GM19043 (cell line): ENCODE results near the gene SF1.

Source experiments
- ATAC-seq: cut with Tn5 transposase; IDR thresholded peaks from one replicate; pipeline ENCODE4 v1.9.1; 2021; ENCODE audit warnings: low read depth; ENCODE audit not compliant: unreplicated experiment

The SF1 gene

DNA sequence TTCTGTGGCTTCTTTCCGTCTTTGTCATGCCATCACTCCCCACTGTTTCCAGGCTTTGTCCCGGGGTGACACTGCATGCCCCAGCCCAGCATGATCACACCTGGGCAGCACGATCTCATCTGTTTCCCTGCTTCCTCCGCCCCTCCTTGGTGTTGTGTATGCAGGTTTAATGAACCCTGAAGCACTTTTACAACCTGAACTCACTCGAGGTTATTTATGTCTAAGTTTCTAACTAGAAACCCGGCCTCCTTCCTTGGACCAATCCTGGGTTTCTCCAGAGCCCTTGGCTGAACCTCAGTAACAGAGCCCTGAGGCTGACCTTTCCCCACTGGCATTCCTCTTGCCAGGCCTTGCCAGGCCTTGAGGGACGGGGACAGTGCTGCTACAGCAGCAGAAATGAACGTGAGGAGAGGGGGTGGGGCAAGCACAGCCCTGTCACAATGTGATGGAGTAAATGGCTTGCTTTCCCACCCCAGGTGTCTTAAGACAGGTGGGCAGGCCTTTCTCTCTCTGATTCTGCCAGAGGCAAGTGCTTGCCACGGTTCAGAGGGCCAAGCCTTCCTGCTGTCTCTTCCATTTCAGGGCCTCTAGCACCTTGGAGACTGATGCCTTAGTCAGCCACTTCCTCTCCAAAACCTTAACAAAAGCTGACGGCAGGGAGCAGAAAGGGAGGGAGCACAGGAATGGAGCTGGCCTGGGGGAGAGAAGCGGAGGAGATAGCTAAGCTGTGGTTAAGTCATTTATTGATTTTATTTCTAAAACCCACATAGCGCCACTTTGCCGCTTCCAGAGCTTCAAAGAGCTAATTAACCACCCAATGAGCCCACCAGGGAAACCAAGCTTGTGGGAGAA is 15.4 kb downstream of the SF1 start:
- no peak for ATAC-seq

DNA sequence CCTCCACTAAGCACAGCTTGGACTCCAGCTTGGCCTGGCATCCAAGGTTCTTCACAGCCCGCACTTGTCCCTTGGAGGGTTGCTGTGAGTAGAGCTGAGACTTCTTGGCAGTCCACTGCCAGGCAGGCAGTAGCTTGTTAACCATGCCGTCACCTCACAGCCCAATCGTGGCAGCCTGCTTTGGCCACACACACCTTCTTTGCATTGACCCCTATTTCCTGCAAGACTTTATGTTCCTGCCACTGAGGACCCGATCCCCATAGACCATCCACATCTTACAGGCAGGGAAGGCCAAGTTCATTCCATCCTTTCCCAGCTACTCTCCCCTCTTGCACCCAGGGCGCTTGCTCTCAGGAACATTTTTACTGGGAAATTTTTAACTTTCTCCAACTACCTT is 16.1 kb downstream of the SF1 start:
- no peak for ATAC-seq

DNA sequence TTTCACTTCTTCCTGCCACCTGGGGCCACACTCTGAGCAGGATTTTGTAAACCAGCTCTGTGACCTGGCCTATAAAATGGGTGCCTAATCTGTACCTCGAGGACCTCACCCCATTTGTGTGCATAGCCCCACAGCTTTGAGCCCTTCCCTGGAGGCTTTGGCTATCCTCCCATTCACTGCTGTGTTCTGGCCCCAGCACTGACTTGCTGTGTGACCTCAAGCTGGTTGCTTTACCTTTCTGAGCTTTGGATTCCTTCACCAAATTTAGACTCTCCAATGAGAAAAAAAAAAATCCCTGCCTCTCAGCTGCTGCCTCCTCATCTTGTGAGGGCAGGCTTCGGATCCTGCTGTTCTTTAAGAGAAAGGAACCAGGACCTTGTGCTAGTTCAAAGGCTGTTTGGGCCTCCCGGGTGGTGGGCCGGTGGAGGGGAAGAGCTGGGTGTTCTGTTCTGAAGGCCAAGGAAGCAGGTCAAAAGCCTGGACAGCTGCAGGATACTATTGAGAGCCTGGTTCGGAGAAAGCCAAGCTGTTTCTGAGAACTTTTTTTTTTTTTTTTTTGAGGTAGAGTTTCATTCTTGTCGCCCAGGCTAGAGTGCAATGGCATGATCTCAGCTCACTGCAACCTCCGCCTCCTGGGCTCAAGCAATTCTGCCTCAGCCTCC is 17.5 kb downstream of the SF1 start:
- ATAC-seq, result no peak

- ATAC-seq, result no peak
These were observed 18.3 kb downstream of the SF1 start, which contains the start of gene PYGM for GRCh38 chr11:64759722-64760719. Gene PYGM, minus strand, starts transcription at chr11:64759974. Its CDS starts 76 bp downstream, at chr11:64759898.

GRCh38 chr11:64759131-64759721 is 19.1 kb downstream of the SF1 start:
- ATAC-seq, result no peak

DNA sequence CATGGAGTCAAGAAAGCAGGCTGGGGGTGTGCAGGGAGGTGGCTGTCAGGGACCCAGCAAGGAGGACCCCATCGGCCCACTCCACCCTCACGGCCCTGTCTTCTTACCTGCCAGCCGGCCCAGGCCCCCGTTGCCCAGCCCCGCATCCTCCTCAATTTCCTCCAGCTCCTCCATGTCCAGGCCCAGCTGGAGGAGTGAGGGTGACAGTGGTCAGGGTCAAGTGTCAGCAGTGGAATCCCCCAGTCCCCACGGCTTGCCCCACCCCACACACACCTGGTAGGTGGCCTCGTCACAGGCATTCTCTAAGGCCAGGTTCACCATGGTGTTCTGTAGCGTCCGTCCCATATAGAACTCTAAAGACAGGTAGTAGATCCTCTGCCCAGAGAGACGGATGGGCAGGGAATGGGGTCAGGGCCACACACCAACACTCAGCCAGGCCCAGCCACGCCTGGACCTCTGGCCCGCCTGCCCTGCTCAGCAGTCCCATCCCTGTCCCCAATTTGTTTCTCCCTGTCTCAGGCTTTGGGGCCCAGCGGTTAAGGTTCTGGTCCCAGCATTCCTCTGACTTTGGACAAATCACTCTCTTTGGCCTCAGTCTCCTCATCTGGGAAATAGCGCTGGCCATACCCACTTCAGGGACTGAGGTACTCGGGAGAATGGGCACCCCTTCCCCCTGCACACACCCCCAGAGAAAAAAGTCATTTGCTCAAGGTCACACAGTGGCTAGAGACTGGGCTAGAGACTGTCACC is 19.8 kb downstream of the SF1 start:
- no peak for ATAC-seq

GRCh38 chr11:64757549-64758329 is 20.6 kb downstream of the SF1 start:
- ATAC-seq, result no peak

- ATAC-seq, result no peak
These were observed 22.5 kb downstream of the SF1 start for GRCh38 chr11:64755681-64756361.

GRCh38 chr11:64754919-64755662 is 23.3 kb downstream of the SF1 start:
- ATAC-seq, result no peak

DNA sequence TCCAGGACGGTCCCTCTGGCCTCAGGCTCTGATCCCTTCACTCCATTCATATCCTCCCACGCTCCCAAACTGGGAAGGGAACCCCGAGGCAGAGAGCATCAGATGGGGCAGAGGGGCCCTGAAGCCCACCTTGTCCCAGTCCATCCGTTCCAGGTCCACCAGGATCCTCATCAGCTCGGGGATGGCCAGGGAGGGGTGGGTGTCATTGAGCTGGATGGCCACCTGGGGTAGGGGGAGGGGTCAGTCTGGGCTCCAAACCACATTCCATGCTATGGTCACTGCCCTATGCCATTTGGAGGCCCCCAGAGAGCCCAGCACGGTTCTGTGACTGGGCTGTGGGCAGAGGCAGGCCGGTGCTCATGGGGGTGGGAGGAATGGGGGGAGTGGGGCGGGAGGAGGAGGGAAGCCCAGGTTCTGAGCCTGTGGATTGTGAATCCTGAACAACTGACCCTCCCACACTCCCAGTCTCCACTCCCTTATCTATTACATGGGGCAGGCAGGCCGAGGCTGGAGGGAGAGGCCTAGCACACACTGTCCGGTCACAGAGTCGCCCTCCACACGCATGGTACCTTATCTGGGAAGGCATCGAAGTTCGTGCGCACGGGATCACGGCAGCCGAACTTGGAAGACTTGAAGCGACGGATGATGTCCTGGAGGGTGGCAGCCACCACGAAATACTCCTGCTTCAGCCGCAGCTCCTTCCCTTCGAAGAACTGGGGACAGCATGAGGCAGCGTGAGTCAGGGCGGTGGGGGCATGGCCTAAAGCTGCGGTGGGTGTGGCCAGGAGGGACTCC is 24.0 kb downstream of the SF1 start:
- no peak for ATAC-seq

- ATAC-seq, result no peak
These were observed 24.8 kb downstream of the SF1 start for GRCh38 chr11:64753380-64754123.

DNA sequence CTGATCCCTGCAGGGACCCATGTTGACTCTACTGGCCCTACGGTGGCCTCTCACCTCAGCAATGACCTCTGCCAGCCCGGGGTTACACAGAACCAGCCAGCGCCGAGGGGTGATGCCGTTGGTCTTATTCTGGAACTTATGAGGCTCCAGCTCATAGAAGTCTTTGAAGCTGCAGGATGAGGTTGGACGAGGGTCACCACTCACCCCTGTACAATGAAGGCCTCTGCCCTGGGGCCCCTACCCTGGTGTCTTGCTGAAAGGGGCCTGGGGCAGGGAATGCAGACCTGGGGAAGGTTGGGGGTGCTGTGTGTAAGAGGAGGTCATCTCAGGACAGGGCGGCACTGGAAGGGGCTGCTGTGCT is 25.3 kb downstream of the SF1 start:
- no peak for ATAC-seq

- no peak for ATAC-seq
These were observed 26.0 kb downstream of the SF1 start for GRCh38 chr11:64752175-64752970.

- ATAC-seq, result no peak
These were observed 26.8 kb downstream of the SF1 start for GRCh38 chr11:64751580-64751979.

- ATAC-seq, result no peak
These were observed 27.2 kb downstream of the SF1 start for GRCh38 chr11:64751136-64751535.
